Panc1 (cell line): ENCODE results near the gene EXOC6B. TPM values are rescaled to one million over a fixed set of nuclear protein-coding genes. Genes with fewer than 3 reads are reported as not detected.

Experiments
- ATAC-seq: fragments of 200-7000 bp; cut with Tn5 transposase; 2 replicates; pipeline ENCODE4 v1.9.1; 2020; ENCODE audit warnings: mild to moderate bottlenecking, moderate library complexity
- BruUV-seq: library from RNA; stranded (reverse); fragments of 400-500 nt; replicated peaks from 2 replicates; lab custom pipeline; 2021; lab: Mats Ljungman, UMichigan
- CTCF ChIA-PET: fragments of 300-600 bp; sonication (Branson Sonifier 250); formaldehyde crosslinking; loops from one replicate; lab custom pipeline; 2022; ENCODE audit warnings: antibody characterized with exemption; lab: Charles Lee
- POLR2A ChIA-PET: fragments of 300-600 bp; sonication (Branson Sonifier 250); formaldehyde crosslinking; loops from one replicate; lab custom pipeline; 2022; ENCODE audit warnings: antibody characterized with exemption; lab: Charles Lee
- DNase-seq: peaks from one replicate; pipeline ENCODE4 v3.0.0-alpha.2; 2010; ENCODE audit warnings: low read depth, low spot score
- H3K27ac ChIP-seq: 2 replicates; pipeline ENCODE4 v1.5.1; 2011; ENCODE audit warnings: mild to moderate bottlenecking, low read length, inconsistent platforms
- H3K27me3 ChIP-seq: fragments of 200-500 bp; sonication (Bioruptor generic); 2 replicates; pipeline ENCODE4 v1.6.0; 2014; ENCODE audit warnings: low read length, inconsistent platforms; ENCODE audit not compliant: control insufficient read depth, insufficient read depth
- H3K36me3 ChIP-seq: fragments of 200-500 bp; sonication (Bioruptor generic); 2 replicates; pipeline ENCODE4 v1.5.1; 2014; ENCODE audit warnings: inconsistent platforms, mild to moderate bottlenecking, low read length, moderate library complexity; ENCODE audit not compliant: control insufficient read depth, insufficient read depth
- H3K4me1 ChIP-seq: 2 replicates; pipeline ENCODE4 v1.5.1; 2011; ENCODE audit warnings: inconsistent platforms, mild to moderate bottlenecking, low read length, moderate library complexity; ENCODE audit not compliant: control insufficient read depth, insufficient read depth
- H3K4me3 ChIP-seq, 2 experiments: 2 replicates each; pipeline ENCODE4 v1.5.1; 2011 to 2012; ENCODE audit warnings: low read depth in 2 of 2, low read length in 2 of 2, mild to moderate bottlenecking in 2 of 2, inconsistent platforms in 1 of 2, moderate library complexity in 1 of 2
- H3K9me3 ChIP-seq: fragments of 200-500 bp; sonication (Bioruptor generic); 2 replicates; pipeline ENCODE4 v1.5.1; 2014; ENCODE audit warnings: low read depth, mild to moderate bottlenecking, inconsistent platforms, low read length, moderate library complexity; ENCODE audit not compliant: control insufficient read depth, insufficient read depth
- CTCF ChIP-seq: fragments of 450-650 bp; IDR thresholded peaks from 2 replicates; pipeline ENCODE4 v1.5.1; 2017; ENCODE audit warnings: mild to moderate bottlenecking
- POLR2AphosphoS5 ChIP-seq: IDR thresholded peaks from 2 replicates; pipeline ENCODE4 v1.6.1; 2012; ENCODE audit warnings: mild to moderate bottlenecking, low read depth, low read length, moderate library complexity
- REST ChIP-seq, 2 experiments: IDR thresholded peaks; 2 replicates each; pipeline ENCODE4 v1.6.1; 2011 to 2012; ENCODE audit warnings: low read depth in 2 of 2, control low read depth in 1 of 2, low read length in 1 of 2, mild to moderate bottlenecking in 1 of 2, moderate library complexity in 1 of 2; ENCODE audit not compliant: insufficient read depth in 1 of 2
- SIN3A ChIP-seq: IDR thresholded peaks from 2 replicates; pipeline ENCODE4 v1.6.1; 2012; ENCODE audit warnings: low read depth, mild to moderate bottlenecking, low read length, moderate library complexity, borderline replicate concordance; ENCODE audit not compliant: insufficient read depth
- TCF7L2 ChIP-seq: IDR thresholded peaks from 2 replicates; pipeline ENCODE4 v1.6.1; 2011; ENCODE audit warnings: mild to moderate bottlenecking, low read depth, low read length, inconsistent platforms
- in situ Hi-C: cut with HindIII; loops from 2 replicates; pipeline ENCODE4 v1.10.0; 2016; ENCODE audit warnings: low sequenced_read_pairs, low pct_unique_long_range_greater_than_20kb
- intact Hi-C: fragments of 100-400 bp; cut with micrococcal nuclease; formaldehyde crosslinking; loops from one replicate; pipeline ENCODE4 v1.10.0; 2022; ENCODE audit not compliant: unreplicated experiment
- total RNA-seq: library from RNA; stranded (reverse); gene quantifications from one replicate; pipeline ENCODE4 v1.2.1, GENCODE V29; 2021; ENCODE audit not compliant: unreplicated experiment

Gene EXOC6B
- total RNA-seq, 1 experiment from 2014 or later, result 23.2 TPM

DNA sequence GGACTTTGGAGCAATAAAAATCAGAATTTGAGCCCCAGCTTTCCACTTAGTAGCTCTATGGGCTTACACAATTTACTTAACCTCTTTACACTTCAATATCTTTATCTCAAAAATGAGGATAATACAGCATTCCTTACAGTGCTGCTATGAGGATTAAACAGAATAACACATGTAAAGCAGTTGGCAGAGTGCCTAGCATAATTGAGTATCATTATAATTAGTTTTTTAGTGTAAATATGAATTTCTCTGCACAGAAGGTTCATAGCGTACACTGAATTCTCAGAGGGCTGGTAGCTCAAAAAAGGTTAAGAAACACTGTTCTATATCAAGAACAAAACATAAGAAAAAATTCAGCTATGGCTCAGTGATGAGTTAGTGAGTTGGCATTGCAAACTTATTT, 487.8 kb downstream of the EXOC6B start:
- Histone ChIP-seq H3K9me3 (no peaks in the 10 kb centered on the region), H3K4me3 (no peak overlapping the region), H3K36me3 (no peaks in the 10 kb centered on the region), H3K27ac (no peak overlapping the region), H3K4me1 (no peaks in the 10 kb centered on the region), H3K27me3 (no peaks in the 10 kb centered on the region)
- TF ChIP-seq SIN3A, result no peak
- TF ChIP-seq POLR2AphosphoS5, result no peak
- TF ChIP-seq CTCF, result no peak
- TF ChIP-seq TCF7L2, result no peak
- no peak for TF ChIP-seq REST (IDR thresholded peaks at IDR 0.05; ENCODE audit: insufficient read depth in 1 of 2, low read depth in 2 of 2, low read length in 1 of 2)
- no TSS peak for BruUV-seq
- ATAC-seq (no peak), DNase-seq (no peak)
- POLR2A ChIA-PET, result no interaction called here
- intact Hi-C loops, result no loop called here
- in situ Hi-C loops, result no loop called here
- CTCF ChIA-PET, result no interaction called here

- intact Hi-C loops, result no loop called here
- POLR2A ChIA-PET, result interaction anchor here (0.7 kb wide), 1 partner anchor 13 kb away, joined by 12 read pairs; no protein-coding TSS in a partner anchor
- H3K9me3 ChIP-seq, result no peaks in the 10 kb centered on the region
- TF ChIP-seq SIN3A (no peak), REST (IDR thresholded peaks at IDR 0.05; ENCODE audit: insufficient read depth in 1 of 2, low read depth in 2 of 2, low read length in 1 of 2) (no peak), CTCF (no peak), POLR2AphosphoS5 (no peak), TCF7L2 (no peak)
- ATAC-seq (no peak), DNase-seq (no peak)
- no TSS peak for BruUV-seq
- H3K4me1 ChIP-seq, result no peaks in the 10 kb centered on the region
- no peak overlapping the region for H3K27ac ChIP-seq
- H3K36me3 ChIP-seq, result no peaks in the 10 kb centered on the region
- CTCF ChIA-PET, result interaction anchor here (0.7 kb wide), 1 partner anchor 12 kb away, joined by 8 read pairs; no protein-coding TSS in a partner anchor
- no peak overlapping the region for H3K4me3 ChIP-seq
- in situ Hi-C loops, result no loop called here
- H3K27me3 ChIP-seq, result no peaks in the 10 kb centered on the region
These were observed 493.1 kb downstream of the EXOC6B start for GRCh38 chr2:72332720-72333119.
